ENCODE results near the gene CHRNA10. TPM values are rescaled to one million over a fixed set of nuclear protein-coding genes. Genes with fewer than 3 reads are reported as not detected.
A peak's percentile ranks its signal among the peaks of the same experiment; 100 is the strongest.
"Not testable (repeated sequence)": the region's sequence is repeated elsewhere in the genome, so short reads cannot be mapped to it uniquely, and the experiment has no call there.

CHRNA10 gene
- total RNA-seq, 2 donors from 2014 or later: 3.4 to 6.6 TPM

GRCh38 chr11:3657331-3657730 lies 13.9 kb downstream of the CHRNA10 start:
- not testable (repeated sequence) for H3K36me3 Mint-ChIP-seq

GRCh38 chr11:3655547-3655946 lies 15.6 kb downstream of the CHRNA10 start:
- ATAC-seq (peak; percentile 41 to 45), DNase-seq (ENCODE audit: low spot score) (no peak)
- no peak overlapping the region for H3K27ac Mint-ChIP-seq
- H3K9me3 Mint-ChIP-seq: no peaks in the 10 kb centered on the region
- no peak overlapping the region for H3K4me3 Mint-ChIP-seq
- H3K36me3 Mint-ChIP-seq: no peaks in the 10 kb centered on the region
- H3K27me3 Mint-ChIP-seq: peaks cover 8 to 21% of the 10 kb centered on the region in 2 donors
- H3K4me1 Mint-ChIP-seq (ENCODE audit: low read depth in 2 of 2): no peaks in the 10 kb centered on the region

More at GRCh38 chr11:3657331-3657730, 13.9 kb downstream of the CHRNA10 start:
- not testable (repeated sequence) for H3K4me1 Mint-ChIP-seq (ENCODE audit: low read depth in 2 of 2); DNase-seq (ENCODE audit: low spot score); H3K27ac Mint-ChIP-seq; H3K9me3 Mint-ChIP-seq; H3K4me3 Mint-ChIP-seq; H3K27me3 Mint-ChIP-seq; ATAC-seq

- ATAC-seq; DNase-seq (ENCODE audit: low spot score); H3K36me3 Mint-ChIP-seq; H3K4me3 Mint-ChIP-seq; H3K9me3 Mint-ChIP-seq; H3K4me1 Mint-ChIP-seq (ENCODE audit: low read depth in 2 of 2); H3K27ac Mint-ChIP-seq: not testable (repeated sequence)
- H3K27me3 Mint-ChIP-seq: peaks cover 24 to 34% of the 10 kb centered on the region in 2 donors
Observed at GRCh38 chr11:3652514-3652913, 18.7 kb downstream of the CHRNA10 start.

GRCh38 chr11:3649374-3649773 lies 21.8 kb downstream of the CHRNA10 start:
- not testable (repeated sequence) for H3K4me1 Mint-ChIP-seq (ENCODE audit: low read depth in 2 of 2); ATAC-seq; DNase-seq (ENCODE audit: low spot score); H3K27ac Mint-ChIP-seq; H3K9me3 Mint-ChIP-seq; H3K36me3 Mint-ChIP-seq; H3K4me3 Mint-ChIP-seq
- peaks cover 35 to 48% of the 10 kb centered on the region in 2 donors for H3K27me3 Mint-ChIP-seq

GRCh38 chr11:3648843-3649242 lies 22.3 kb downstream of the CHRNA10 start:
- not testable (repeated sequence) for H3K4me3 Mint-ChIP-seq; ATAC-seq; H3K27ac Mint-ChIP-seq; H3K9me3 Mint-ChIP-seq; H3K4me1 Mint-ChIP-seq (ENCODE audit: low read depth in 2 of 2); H3K36me3 Mint-ChIP-seq; DNase-seq (ENCODE audit: low spot score)
- H3K27me3 Mint-ChIP-seq: peaks cover 37 to 50% of the 10 kb centered on the region in 2 donors

GRCh38 chr11:3645552-3645951 lies 25.6 kb downstream of the CHRNA10 start:
- Mint-ChIP-seq H3K27ac (no peak overlapping the region), H3K36me3 (no peaks in the 10 kb centered on the region), H3K4me1 (ENCODE audit: low read depth in 2 of 2) (peaks cover 0 to 11% of the 10 kb centered on the region in 2 donors), H3K9me3 (no peaks in the 10 kb centered on the region), H3K27me3 (peaks cover 37 to 43% of the 10 kb centered on the region in 2 donors), H3K4me3 (no peak overlapping the region)
- DNase-seq (ENCODE audit: low spot score): no peak
- no peak for ATAC-seq

- Mint-ChIP-seq H3K9me3 (no peaks in the 10 kb centered on the region), H3K36me3 (no peaks in the 10 kb centered on the region), H3K4me1 (ENCODE audit: low read depth in 2 of 2) (peaks cover 0 to 11% of the 10 kb centered on the region in 2 donors), H3K27ac (no peak within 1 kb of the TSS), H3K27me3 (peaks cover 34 to 40% of the 10 kb centered on the region in 2 donors), H3K4me3 (no peak within 1 kb of the TSS)
- DNase-seq (ENCODE audit: low spot score): no peak
- ATAC-seq: no peak
Observed at GRCh38 chr11:3644817-3645235, 26.4 kb downstream of the CHRNA10 start, which contains the start of gene ART1. TSS of gene ART1 (plus strand) at chr11:3645128. CDS start at chr11:3659214, 14,086 bp downstream.

- DNase-seq (ENCODE audit: low spot score); H3K36me3 Mint-ChIP-seq; ATAC-seq; H3K9me3 Mint-ChIP-seq; H3K4me3 Mint-ChIP-seq; H3K27ac Mint-ChIP-seq: not testable (repeated sequence)
- H3K4me1 Mint-ChIP-seq (ENCODE audit: low read depth in 2 of 2): peaks cover 0 to 11% of the 10 kb centered on the region in 2 donors
- H3K27me3 Mint-ChIP-seq: peaks cover 20 to 23% of the 10 kb centered on the region in 2 donors
Observed at GRCh38 chr11:3643102-3643546, 28.1 kb downstream of the CHRNA10 start.

GRCh38 chr11:3642071-3642951 lies 28.9 kb downstream of the CHRNA10 start:
- DNase-seq (ENCODE audit: low spot score): peak; percentile 64
- H3K27ac Mint-ChIP-seq: no peak overlapping the region
- H3K9me3 Mint-ChIP-seq: no peaks in the 10 kb centered on the region
- no peaks in the 10 kb centered on the region for H3K36me3 Mint-ChIP-seq
- ATAC-seq: peak; percentile 78 to 89
- H3K4me3 Mint-ChIP-seq: peak overlapping the region; percentile 59
- peaks cover 18 to 20% of the 10 kb centered on the region in 2 donors for H3K27me3 Mint-ChIP-seq
- H3K4me1 Mint-ChIP-seq (ENCODE audit: low read depth in 2 of 2): peaks cover 0 to 11% of the 10 kb centered on the region in 2 donors

- no peak for ATAC-seq
- no peaks in the 10 kb centered on the region for H3K9me3 Mint-ChIP-seq
- peaks cover 17 to 20% of the 10 kb centered on the region in 2 donors for H3K27me3 Mint-ChIP-seq
- peak within 1 kb of the TSS; percentile 80 for H3K4me3 Mint-ChIP-seq
- H3K4me1 Mint-ChIP-seq (ENCODE audit: low read depth in 2 of 2): peaks cover 0 to 11% of the 10 kb centered on the region in 2 donors
- no peak for DNase-seq (ENCODE audit: low spot score)
- peak within 1 kb of the TSS in 1 of 2 donors; percentile 51 for H3K27ac Mint-ChIP-seq
- no peaks in the 10 kb centered on the region for H3K36me3 Mint-ChIP-seq
Observed at GRCh38 chr11:3641701-3642070, 29.5 kb downstream of the CHRNA10 start, which contains the start of gene ART5. TSS of gene ART5 (minus strand) at chr11:3641992. CDS start at chr11:3641862, 130 bp downstream.

GRCh38 chr11:3641191-3641590 lies 30.0 kb downstream of the CHRNA10 start:
- H3K4me1 Mint-ChIP-seq (ENCODE audit: low read depth in 2 of 2): peaks cover 0 to 11% of the 10 kb centered on the region in 2 donors

GRCh38 chr11:3639841-3640240 lies 31.3 kb downstream of the CHRNA10 start:
- Mint-ChIP-seq H3K4me3 (no peak overlapping the region), H3K4me1 (ENCODE audit: low read depth in 2 of 2) (peaks cover 0 to 11% of the 10 kb centered on the region in 2 donors), H3K36me3 (no peaks in the 10 kb centered on the region), H3K27ac (no peak overlapping the region), H3K27me3 (peaks cover 6 to 14% of the 10 kb centered on the region in 2 donors), H3K9me3 (no peaks in the 10 kb centered on the region)
- DNase-seq (ENCODE audit: low spot score): no peak
- no peak for ATAC-seq

More at GRCh38 chr11:3641191-3641590, 30.0 kb downstream of the CHRNA10 start:
- Mint-ChIP-seq H3K9me3 (no peaks in the 10 kb centered on the region), H3K4me3 (peak overlapping the region; percentile 80), H3K27me3 (peaks cover 15 to 20% of the 10 kb centered on the region in 2 donors), H3K27ac (peak overlapping the region in 1 of 2 donors; percentile 51), H3K36me3 (no peaks in the 10 kb centered on the region)
- no peak for ATAC-seq
- no peak for DNase-seq (ENCODE audit: low spot score)

- Mint-ChIP-seq H3K4me1 (ENCODE audit: low read depth in 2 of 2) (peaks cover 0 to 8% of the 10 kb centered on the region in 2 donors), H3K27ac (no peak overlapping the region), H3K36me3 (no peaks in the 10 kb centered on the region), H3K4me3 (no peak overlapping the region), H3K9me3 (no peaks in the 10 kb centered on the region), H3K27me3 (peaks cover 0 to 14% of the 10 kb centered on the region in 2 donors)
- ATAC-seq (no peak), DNase-seq (ENCODE audit: low spot score) (no peak)
Observed at GRCh38 chr11:3638513-3638912, 32.7 kb downstream of the CHRNA10 start.

- no peak for DNase-seq (ENCODE audit: low spot score)
- no peak overlapping the region for H3K4me3 Mint-ChIP-seq
- H3K27ac Mint-ChIP-seq: no peak overlapping the region
- no peaks in the 10 kb centered on the region for H3K9me3 Mint-ChIP-seq
- H3K27me3 Mint-ChIP-seq: peaks cover 0 to 14% of the 10 kb centered on the region in 2 donors
- H3K36me3 Mint-ChIP-seq: no peaks in the 10 kb centered on the region
- no peak for ATAC-seq
- H3K4me1 Mint-ChIP-seq (ENCODE audit: low read depth in 2 of 2): peaks cover 0 to 4% of the 10 kb centered on the region in 2 donors
Observed at GRCh38 chr11:3637201-3637600, 34.0 kb downstream of the CHRNA10 start.
